Glutamatergic neuron (in vitro differentiated cells): ENCODE results near the gene SEMA6A. TPM values are rescaled to one million over a fixed set of nuclear protein-coding genes. Genes with fewer than 3 reads are reported as not detected.

ENCODE experiments used
- DNase-seq: peaks from one replicate; pipeline ENCODE4 v3.0.0; 2022
- H3K27ac Mint-ChIP-seq: one replicate; pipeline ENCODE4 v1.8.0; 2020; ENCODE audit warnings: mild to moderate bottlenecking, mixed read lengths, inconsistent platforms; ENCODE audit not compliant: unreplicated experiment
- H3K27me3 Mint-ChIP-seq: one replicate; pipeline ENCODE4 v1.8.0; 2020; ENCODE audit warnings: mild to moderate bottlenecking, moderate library complexity, mixed read lengths, inconsistent platforms; ENCODE audit not compliant: unreplicated experiment
- H3K36me3 Mint-ChIP-seq: one replicate; pipeline ENCODE4 v1.8.0; 2020; ENCODE audit warnings: mild to moderate bottlenecking, mixed read lengths, inconsistent platforms; ENCODE audit not compliant: unreplicated experiment
- H3K4me1 Mint-ChIP-seq: one replicate; pipeline ENCODE4 v1.8.0; 2020; ENCODE audit warnings: mild to moderate bottlenecking, low read depth, mixed read lengths, inconsistent platforms; ENCODE audit not compliant: unreplicated experiment
- H3K4me3 Mint-ChIP-seq: one replicate; pipeline ENCODE4 v1.8.0; 2020; ENCODE audit warnings: mild to moderate bottlenecking, mixed read lengths, inconsistent platforms; ENCODE audit not compliant: unreplicated experiment
- H3K9me3 Mint-ChIP-seq: one replicate; pipeline ENCODE4 v1.8.0; 2020; ENCODE audit warnings: mild to moderate bottlenecking, moderate library complexity, mixed read lengths, inconsistent platforms; ENCODE audit not compliant: unreplicated experiment
- CTCF ChIP-seq: fragments of 200-600 bp; sonication (generic); IDR thresholded peaks from one replicate; pipeline ENCODE4 v1.5.0; 2021; ENCODE audit not compliant: partially characterized antibody, unreplicated experiment
- total RNA-seq: library from RNA; stranded (reverse); fragmentation: NEBNext Ultra II Directional; extraction: Animal tissue kit (Norgen Biotek cat#: 25700); gene quantifications from one replicate; pipeline ENCODE4 v1.2.1, GENCODE V29; 2021; ENCODE audit not compliant: unreplicated experiment

The SEMA6A gene
- total RNA-seq, 1 donor from 2014 or later = 424 TPM

GRCh38 chr5:116534964-116535651 lies 39.5 kb downstream of the SEMA6A start:
- H3K36me3 Mint-ChIP-seq = no peaks in the 10 kb centered on the region
- H3K27me3 Mint-ChIP-seq = peaks cover 2% of the 10 kb centered on the region
- no peak overlapping the region for H3K4me3 Mint-ChIP-seq
- no peak for DNase-seq
- TF ChIP-seq CTCF = no peak
- no peak overlapping the region for H3K27ac Mint-ChIP-seq
- peaks cover 49% of the 10 kb centered on the region for H3K4me1 Mint-ChIP-seq
- peaks cover 15% of the 10 kb centered on the region for H3K9me3 Mint-ChIP-seq

- peaks cover 15% of the 10 kb centered on the region for H3K9me3 Mint-ChIP-seq
- peaks cover 56% of the 10 kb centered on the region for H3K4me1 Mint-ChIP-seq
- DNase-seq = no peak
- peak overlapping the region; percentile 78 for H3K27ac Mint-ChIP-seq
- H3K27me3 Mint-ChIP-seq = peaks cover 2% of the 10 kb centered on the region
- no peak for TF ChIP-seq CTCF
- H3K4me3 Mint-ChIP-seq = peak overlapping the region; percentile 57
- no peaks in the 10 kb centered on the region for H3K36me3 Mint-ChIP-seq
Observed at GRCh38 chr5:116532762-116533525, 41.7 kb downstream of the SEMA6A start.

GRCh38 chr5:116531635-116532034 lies 43.0 kb downstream of the SEMA6A start:
- TF ChIP-seq CTCF = no peak
- H3K4me3 Mint-ChIP-seq = no peak overlapping the region
- H3K27ac Mint-ChIP-seq = peak overlapping the region; percentile 44
- H3K9me3 Mint-ChIP-seq = peaks cover 15% of the 10 kb centered on the region
- peaks cover 2% of the 10 kb centered on the region for H3K27me3 Mint-ChIP-seq
- DNase-seq = no peak
- H3K4me1 Mint-ChIP-seq = peaks cover 61% of the 10 kb centered on the region
- H3K36me3 Mint-ChIP-seq = no peaks in the 10 kb centered on the region

GRCh38 chr5:116531117-116531516 lies 43.5 kb downstream of the SEMA6A start:
- H3K9me3 Mint-ChIP-seq = peaks cover 15% of the 10 kb centered on the region
- DNase-seq = no peak
- TF ChIP-seq CTCF = no peak
- no peak overlapping the region for H3K27ac Mint-ChIP-seq
- peaks cover 2% of the 10 kb centered on the region for H3K27me3 Mint-ChIP-seq
- no peak overlapping the region for H3K4me3 Mint-ChIP-seq
- no peaks in the 10 kb centered on the region for H3K36me3 Mint-ChIP-seq
- H3K4me1 Mint-ChIP-seq = peaks cover 60% of the 10 kb centered on the region

GRCh38 chr5:116530276-116530675 lies 44.3 kb downstream of the SEMA6A start:
- Mint-ChIP-seq H3K36me3 (no peaks in the 10 kb centered on the region), H3K4me1 (peaks cover 64% of the 10 kb centered on the region)
- no peak for TF ChIP-seq CTCF

More at GRCh38 chr5:116530276-116530675, 44.3 kb downstream of the SEMA6A start:
- no peak overlapping the region for H3K4me3 Mint-ChIP-seq
- H3K9me3 Mint-ChIP-seq = peaks cover 15% of the 10 kb centered on the region
- no peak overlapping the region for H3K27ac Mint-ChIP-seq
- no peak for DNase-seq
- H3K27me3 Mint-ChIP-seq = peaks cover 2% of the 10 kb centered on the region
